ENCODE results near the gene SH3RF3. TPM values are rescaled to one million over a fixed set of nuclear protein-coding genes. Genes with fewer than 3 reads are reported as not detected.

SH3RF3 gene
- total RNA-seq, 1 experiment from 2014 or later = 21.7 TPM

GRCh38 chr2:109340381-109340780 is 211.4 kb downstream of the SH3RF3 start:
- H3K4me1 Mint-ChIP-seq (ENCODE audit: insufficient read depth, unreplicated experiment) = peaks cover 34% of the 10 kb centered on the region
- POLR2A ChIA-PET = interaction anchor here (1.2 to 2.4 kb wide), 2 partner anchors 11 to 102 kb away, joined by 3 to 12 read pairs; no protein-coding TSS in a partner anchor
- CTCF ChIA-PET = interaction anchor here (0.7 to 0.9 kb wide), 5 partner anchors 8 to 215 kb away, joined by 3 read pairs; no protein-coding TSS in a partner anchor
- BruUV-seq (replicated peaks) = no TSS peak
- H3K27ac Mint-ChIP-seq (ENCODE audit: low read depth, unreplicated experiment) = no peak overlapping the region
- intact Hi-C loops (cut with micrococcal nuclease) = no loop called here
- no peak overlapping the region for H3K4me3 Mint-ChIP-seq (ENCODE audit: unreplicated experiment)
- no peaks in the 10 kb centered on the region for H3K9me3 Mint-ChIP-seq (ENCODE audit: unreplicated experiment)
- peaks cover 9% of the 10 kb centered on the region for H3K36me3 Mint-ChIP-seq (ENCODE audit: insufficient read depth, unreplicated experiment)
- no peak for DNase-seq (ENCODE audit: unreplicated experiment)
- no peak for TF ChIP-seq CTCF (IDR thresholded peaks at IDR 0.05; ENCODE audit: unreplicated experiment)
- H3K27me3 Mint-ChIP-seq (ENCODE audit: insufficient read depth, unreplicated experiment) = no peaks in the 10 kb centered on the region

DNA sequence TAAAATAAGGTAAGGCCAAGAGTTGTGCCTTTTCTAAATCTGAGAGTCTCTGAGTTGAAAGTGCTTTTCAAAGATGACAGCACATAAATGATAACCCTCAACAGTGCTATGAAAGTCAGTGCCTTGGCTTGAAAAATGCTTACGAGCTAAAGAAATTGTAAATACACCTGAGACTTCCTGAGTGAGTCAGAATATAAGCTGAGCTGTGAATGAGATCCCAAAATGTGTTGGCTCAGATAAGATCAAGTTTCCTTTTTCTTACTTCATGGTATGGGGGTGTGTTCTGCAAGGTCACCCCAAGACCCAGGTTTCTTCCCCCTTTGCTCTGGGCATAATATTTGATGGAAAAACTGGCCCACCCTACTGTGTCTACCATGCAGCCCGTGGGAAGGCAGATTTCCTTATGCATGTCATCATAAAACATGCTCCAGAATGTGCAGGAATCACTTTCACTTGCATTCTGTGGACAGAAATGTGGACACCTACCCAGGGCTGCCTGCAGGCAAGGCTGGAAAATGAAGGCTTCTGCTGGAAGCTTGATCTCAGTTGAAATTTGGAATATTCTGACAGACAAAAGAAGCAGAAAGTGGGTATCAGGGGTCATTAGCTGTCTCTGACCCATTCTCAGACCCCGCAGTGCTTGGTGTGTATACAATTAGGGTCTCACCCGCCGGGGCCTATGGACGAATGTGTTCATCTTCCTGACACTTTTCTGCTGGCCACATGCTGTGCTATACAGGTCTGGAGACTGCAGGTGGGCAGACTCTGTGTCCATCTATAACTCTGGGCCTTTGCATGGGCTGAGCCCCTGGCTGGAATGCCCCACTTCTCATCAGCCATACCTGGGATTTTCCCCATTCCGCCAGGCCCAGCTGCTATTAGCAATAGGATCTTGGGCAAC is 212.6 kb downstream of the SH3RF3 start:
- H3K4me1 Mint-ChIP-seq (ENCODE audit: insufficient read depth, unreplicated experiment) = peaks cover 24% of the 10 kb centered on the region
- intact Hi-C loops (cut with micrococcal nuclease) = no loop called here
- ChIA-PET POLR2A (interaction anchor here (1.3 to 2.4 kb wide), 5 partner anchors 9 to 98 kb away, joined by 3 to 12 read pairs (median 5); no protein-coding TSS in a partner anchor), CTCF (interaction anchor here (0.6 to 0.7 kb wide), 2 partner anchors 57 to 168 kb away, joined by 3 read pairs; no protein-coding TSS in a partner anchor)
- H3K27me3 Mint-ChIP-seq (ENCODE audit: insufficient read depth, unreplicated experiment) = no peaks in the 10 kb centered on the region
- no peaks in the 10 kb centered on the region for H3K9me3 Mint-ChIP-seq (ENCODE audit: unreplicated experiment)
- no peak overlapping the region for H3K4me3 Mint-ChIP-seq (ENCODE audit: unreplicated experiment)
- peak; percentile 46 for DNase-seq (ENCODE audit: unreplicated experiment)
- no peak overlapping the region for H3K27ac Mint-ChIP-seq (ENCODE audit: low read depth, unreplicated experiment)
- no TSS peak for BruUV-seq (replicated peaks)
- H3K36me3 Mint-ChIP-seq (ENCODE audit: insufficient read depth, unreplicated experiment) = peaks cover 9% of the 10 kb centered on the region
- TF ChIP-seq CTCF (IDR thresholded peaks at IDR 0.05; ENCODE audit: unreplicated experiment) = no peak

DNA sequence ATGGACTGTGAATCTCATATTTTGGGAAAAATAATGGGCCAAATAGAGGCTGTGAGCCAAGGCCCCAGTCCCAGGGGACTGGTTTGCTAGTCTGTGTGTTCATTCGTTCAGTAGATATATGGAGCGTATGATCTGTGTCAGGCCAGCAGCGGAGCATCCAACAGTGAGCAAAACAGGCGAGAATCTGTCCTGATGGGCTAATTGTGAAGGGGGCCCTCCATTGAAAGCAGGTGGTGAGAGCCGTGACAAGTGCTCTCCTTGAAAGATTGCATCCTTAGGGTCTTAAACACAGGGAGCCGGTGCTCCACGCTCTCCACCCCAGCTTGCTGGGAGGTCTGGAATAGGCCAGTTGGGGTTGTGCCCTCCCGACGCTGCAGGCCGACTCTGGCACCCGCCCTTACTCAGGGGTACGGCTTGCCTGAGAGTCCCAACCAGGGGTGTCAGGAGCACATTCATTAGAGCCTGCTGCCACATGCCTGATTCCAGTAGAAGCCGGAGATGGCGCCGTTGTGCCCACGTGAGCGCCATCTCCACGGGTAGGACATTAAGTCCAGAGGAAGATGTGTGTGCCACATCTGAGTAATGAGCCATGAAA is 213.3 kb downstream of the SH3RF3 start:
- H3K4me1 Mint-ChIP-seq (ENCODE audit: insufficient read depth, unreplicated experiment) = peaks cover 24% of the 10 kb centered on the region
- intact Hi-C loops (cut with micrococcal nuclease) = no loop called here
- H3K36me3 Mint-ChIP-seq (ENCODE audit: insufficient read depth, unreplicated experiment) = peaks cover 9% of the 10 kb centered on the region
- no peaks in the 10 kb centered on the region for H3K27me3 Mint-ChIP-seq (ENCODE audit: insufficient read depth, unreplicated experiment)
- BruUV-seq (replicated peaks) = no TSS peak
- H3K9me3 Mint-ChIP-seq (ENCODE audit: unreplicated experiment) = no peaks in the 10 kb centered on the region
- H3K27ac Mint-ChIP-seq (ENCODE audit: low read depth, unreplicated experiment) = no peak overlapping the region
- ChIA-PET POLR2A (interaction anchor here (1.3 to 2.4 kb wide), 5 partner anchors 9 to 99 kb away, joined by 3 to 12 read pairs (median 5); no protein-coding TSS in a partner anchor), CTCF (interaction anchor here (0.6 kb wide), 1 partner anchor 167 kb away, joined by 3 read pairs; no protein-coding TSS in a partner anchor)
- no peak for TF ChIP-seq CTCF (IDR thresholded peaks at IDR 0.05; ENCODE audit: unreplicated experiment)
- no peak overlapping the region for H3K4me3 Mint-ChIP-seq (ENCODE audit: unreplicated experiment)
- DNase-seq (ENCODE audit: unreplicated experiment) = no peak

GRCh38 chr2:109342930-109343329 is 213.9 kb downstream of the SH3RF3 start:
- ChIA-PET CTCF (interaction anchor here (0.7 kb wide), 1 partner anchor 173 kb away, joined by 4 read pairs; no protein-coding TSS in a partner anchor), POLR2A (no interaction called here)
- H3K4me1 Mint-ChIP-seq (ENCODE audit: insufficient read depth, unreplicated experiment) = peaks cover 24% of the 10 kb centered on the region
- no peak for TF ChIP-seq CTCF (IDR thresholded peaks at IDR 0.05; ENCODE audit: unreplicated experiment)
- H3K27me3 Mint-ChIP-seq (ENCODE audit: insufficient read depth, unreplicated experiment) = no peaks in the 10 kb centered on the region
- no peak for DNase-seq (ENCODE audit: unreplicated experiment)
- no peaks in the 10 kb centered on the region for H3K9me3 Mint-ChIP-seq (ENCODE audit: unreplicated experiment)
- H3K4me3 Mint-ChIP-seq (ENCODE audit: unreplicated experiment) = no peak overlapping the region
- peaks cover 10% of the 10 kb centered on the region for H3K36me3 Mint-ChIP-seq (ENCODE audit: insufficient read depth, unreplicated experiment)
- BruUV-seq (replicated peaks) = no TSS peak
- intact Hi-C loops (cut with micrococcal nuclease) = no loop called here
- H3K27ac Mint-ChIP-seq (ENCODE audit: low read depth, unreplicated experiment) = no peak overlapping the region
